Gastrocnemius medialis (tissue), 4 donors: ENCODE data around the gene IGLL5.

Experiments used
- POLR2A ChIP-seq, 2 donors: fragments of 450-650 bp; IDR thresholded peaks; one replicate each; pipeline ENCODE4 v1.6.1; 2017; ENCODE audit warnings: antibody characterized with exemption in 2 of 2, mild to moderate bottlenecking in 2 of 2, moderate library complexity in 2 of 2
- TF ChIP-seq, protein P1 (sequence below), 5 experiments: fragments of 450-650 bp in 3 of 5; fragments of 200-600 bp in 2 of 5; sonication (generic) in 2 of 5; IDR thresholded peaks in 4 of 5; conservative IDR thresholded peaks in 1 of 5; 1 replicate in 4 of 5; 2 replicates in 1 of 5; pipeline ENCODE4 v1.5.1; 2016 to 2019; ENCODE audit warnings: antibody characterized with exemption in 5 of 5, mild to moderate bottlenecking in 3 of 5, moderate library complexity in 3 of 5

DNA sequence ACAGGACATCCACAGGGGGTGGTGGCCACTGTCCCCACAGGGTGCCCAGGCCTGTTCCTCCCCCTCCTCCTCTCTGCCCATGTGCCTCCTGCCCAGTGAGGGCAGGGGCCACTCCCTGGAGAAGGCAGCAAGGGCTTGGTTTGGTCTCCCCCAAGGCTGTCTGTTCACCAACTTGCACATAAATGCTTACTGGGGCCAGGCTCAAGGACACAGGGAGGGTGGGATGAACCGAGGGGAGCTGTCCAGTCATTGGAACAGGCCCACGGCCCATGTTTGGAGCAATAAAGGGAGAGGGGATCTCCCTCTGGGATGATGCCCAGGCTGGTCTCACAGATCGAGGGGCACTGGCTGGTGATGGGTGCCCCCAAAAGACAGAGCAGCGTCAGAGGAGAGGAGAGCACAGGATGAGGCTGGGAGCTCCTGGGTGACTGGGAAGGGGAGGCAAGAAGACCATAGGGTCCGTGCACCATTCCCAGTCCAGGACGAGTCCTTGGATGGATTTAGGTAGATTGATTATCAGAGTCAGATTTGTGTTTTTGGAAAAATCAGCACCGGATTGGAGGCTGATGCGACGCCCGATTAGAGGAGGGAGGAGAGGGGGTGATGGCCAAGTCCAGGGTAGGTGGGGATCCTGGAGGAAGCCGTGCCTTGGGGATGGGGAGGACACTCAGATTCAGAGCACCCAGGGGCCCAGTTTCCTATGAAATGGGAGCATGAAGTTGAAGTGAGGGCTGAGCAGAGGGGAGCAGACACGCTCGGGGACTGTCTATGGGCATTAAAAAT is 1.1 kb downstream of the IGLL5 start:
- no peak for TF ChIP-seq POLR2A (IDR thresholded peaks at IDR 0.05)
- TF ChIP-seq, protein P1, sequence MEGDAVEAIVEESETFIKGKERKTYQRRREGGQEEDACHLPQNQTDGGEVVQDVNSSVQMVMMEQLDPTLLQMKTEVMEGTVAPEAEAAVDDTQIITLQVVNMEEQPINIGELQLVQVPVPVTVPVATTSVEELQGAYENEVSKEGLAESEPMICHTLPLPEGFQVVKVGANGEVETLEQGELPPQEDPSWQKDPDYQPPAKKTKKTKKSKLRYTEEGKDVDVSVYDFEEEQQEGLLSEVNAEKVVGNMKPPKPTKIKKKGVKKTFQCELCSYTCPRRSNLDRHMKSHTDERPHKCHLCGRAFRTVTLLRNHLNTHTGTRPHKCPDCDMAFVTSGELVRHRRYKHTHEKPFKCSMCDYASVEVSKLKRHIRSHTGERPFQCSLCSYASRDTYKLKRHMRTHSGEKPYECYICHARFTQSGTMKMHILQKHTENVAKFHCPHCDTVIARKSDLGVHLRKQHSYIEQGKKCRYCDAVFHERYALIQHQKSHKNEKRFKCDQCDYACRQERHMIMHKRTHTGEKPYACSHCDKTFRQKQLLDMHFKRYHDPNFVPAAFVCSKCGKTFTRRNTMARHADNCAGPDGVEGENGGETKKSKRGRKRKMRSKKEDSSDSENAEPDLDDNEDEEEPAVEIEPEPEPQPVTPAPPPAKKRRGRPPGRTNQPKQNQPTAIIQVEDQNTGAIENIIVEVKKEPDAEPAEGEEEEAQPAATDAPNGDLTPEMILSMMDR (IDR thresholded peaks at IDR 0.05 in 4 of 5, conservative IDR thresholded peaks at IDR 0.05 in 1 of 5), result no peak
